Keratinocyte (primary cell): ENCODE results near the gene GHRL. TPM values are rescaled to one million over a fixed set of nuclear protein-coding genes. Genes with fewer than 3 reads are reported as not detected.

Source experiments
- DNase-seq: peaks from one replicate; pipeline ENCODE4 v3.0.0-alpha.2; 2011; ENCODE audit warnings: low read depth, missing footprints, low spot score
- FAIRE-seq: peaks from 2 replicates; lab custom pipeline; 2011; peaks lifted over from hg19 to GRCh38; lab: Jason Lieb, UNC
- H2AFZ ChIP-seq: 2 replicates; pipeline ENCODE4 v1.6.0; 2012; ENCODE audit warnings: low read length, control low read depth, inconsistent platforms; ENCODE audit not compliant: control insufficient read depth
- H3K27ac ChIP-seq: 2 replicates; pipeline ENCODE4 v1.5.1; 2011; ENCODE audit warnings: low read length; ENCODE audit not compliant: control insufficient read depth, insufficient read depth
- H3K27me3 ChIP-seq: 3 replicates; pipeline ENCODE4 v1.6.0; 2011; ENCODE audit warnings: low read length; ENCODE audit not compliant: control insufficient read depth, insufficient read depth; ENCODE audit errors: extremely low read depth
- H3K36me3 ChIP-seq, 2 experiments: 2 replicates in 1 of 2; 3 replicates in 1 of 2; pipeline ENCODE4 v1.5.1; 2011; ENCODE audit warnings: low read length in 2 of 2, mild to moderate bottlenecking in 1 of 2; ENCODE audit not compliant: control insufficient read depth in 2 of 2, insufficient read depth in 2 of 2; ENCODE audit errors: extremely low read depth in 1 of 2
- H3K4me1 ChIP-seq: 3 replicates; pipeline ENCODE4 v1.5.1; 2011; ENCODE audit warnings: low read length; ENCODE audit not compliant: control insufficient read depth, insufficient read depth; ENCODE audit errors: extremely low read depth
- H3K4me2 ChIP-seq: 3 replicates; pipeline ENCODE4 v1.6.0; 2011; ENCODE audit warnings: low read depth, low read length; ENCODE audit not compliant: control insufficient read depth, insufficient read depth; ENCODE audit errors: extremely low read depth
- H3K4me3 ChIP-seq, 3 experiments: fragments of 200-600 bp in 1 of 3; sonication (generic) in 1 of 3; 2 replicates in 2 of 3; 3 replicates in 1 of 3; pipeline ENCODE4 v1.5.1; 2011 to 2016; ENCODE audit warnings: low read length in 3 of 3, mild to moderate bottlenecking in 3 of 3, control low read depth in 2 of 3, inconsistent platforms in 1 of 3, low read depth in 1 of 3, mixed read lengths in 1 of 3, mixed run types in 1 of 3, moderate library complexity in 1 of 3; ENCODE audit not compliant: control insufficient read depth in 2 of 3, insufficient read depth in 2 of 3; ENCODE audit errors: extremely low read depth in 1 of 3
- H3K79me2 ChIP-seq: 2 replicates; pipeline ENCODE4 v1.6.0; 2012; ENCODE audit warnings: low read length; ENCODE audit not compliant: control insufficient read depth, insufficient read depth
- H3K9ac ChIP-seq: 3 replicates; pipeline ENCODE4 v1.6.0; 2011; ENCODE audit warnings: low read length; ENCODE audit not compliant: control insufficient read depth, insufficient read depth; ENCODE audit errors: extremely low read depth
- H3K9me1 ChIP-seq: 3 replicates; pipeline ENCODE4 v1.6.0; 2011; ENCODE audit warnings: low read length; ENCODE audit not compliant: control insufficient read depth, insufficient read depth; ENCODE audit errors: extremely low read depth
- H3K9me3 ChIP-seq: 2 replicates; pipeline ENCODE4 v1.5.1; 2012; ENCODE audit warnings: low read depth, low read length; ENCODE audit not compliant: control insufficient read depth
- H4K20me1 ChIP-seq: 3 replicates; pipeline ENCODE4 v1.6.0; 2011; ENCODE audit warnings: low read length; ENCODE audit not compliant: control insufficient read depth, insufficient read depth; ENCODE audit errors: extremely low read depth
- CTCF ChIP-seq, 3 experiments: IDR thresholded peaks in 1 of 3; conservative IDR thresholded peaks in 1 of 3; optimal IDR thresholded peaks in 1 of 3; 2 replicates in 2 of 3; 3 replicates in 1 of 3; pipeline versions ENCODE3 to v1.5.1; 2011; ENCODE audit warnings: low read length in 3 of 3, mild to moderate bottlenecking in 3 of 3, moderate library complexity in 2 of 3, control low read depth in 1 of 3, inconsistent platforms in 1 of 3; ENCODE audit not compliant: insufficient read depth in 2 of 3; ENCODE audit errors: extremely low read depth in 1 of 3
- EZH2 ChIP-seq: IDR thresholded peaks from one replicate; pipeline ENCODE4 v1.6.1; 2012; ENCODE audit warnings: inconsistent platforms, mild to moderate bottlenecking, low read length, moderate library complexity
- dilution Hi-C: fragments of 300-500 bp; cut with MboI; formaldehyde crosslinking; loops from one replicate; pipeline ENCODE4 v1.7.0; 2020; ENCODE audit warnings: low sequenced_read_pairs; ENCODE audit not compliant: extremely low pct_ligation_motif_present
- polyA plus RNA-seq, 5 experiments: library from polyadenylated mRNA; depleted of rRNA in 3 of 5; stranded (reverse) in 3 of 5; stranded (forward) in 1 of 5; unstranded in 1 of 5; fragments of >200 nt; gene quantifications; 1 replicate in 1 of 5; 2 replicates in 3 of 5; 3 replicates in 1 of 5; pipeline versions ENCODE4 v1.2.1 to v1.2.3, GENCODE V29; 2011 to 2012; ENCODE audit warnings: missing spikeins in 2 of 5, low read depth in 1 of 5, low replicate concordance in 1 of 5

The GHRL gene
- polyA plus RNA-seq, 1 donor (not counting 4 experiments of a cell fraction or from before 2014, with no cell fraction given): not detected

GRCh38 chr3:10320320-10320677, 27.6 kb upstream of the GHRL start:
- dilution Hi-C loops: no loop called here
- H3K4me3 ChIP-seq: peak overlapping the region; percentile 92 to 100 (median 99)
- H3K27me3 ChIP-seq: peaks cover 4% of the 10 kb centered on the region
- TF ChIP-seq EZH2: no peak
- peak overlapping the region; percentile 81 for H2AFZ ChIP-seq
- peaks cover 7% of the 10 kb centered on the region for H4K20me1 ChIP-seq
- H3K4me2 ChIP-seq: peak overlapping the region; percentile 97
- DNase-seq (no peak), FAIRE-seq (no peak)
- H3K4me1 ChIP-seq: peaks cover 6% of the 10 kb centered on the region
- peaks cover 34% of the 10 kb centered on the region for H3K79me2 ChIP-seq
- no peaks in the 10 kb centered on the region for H3K9me3 ChIP-seq
- H3K27ac ChIP-seq: peak overlapping the region; percentile 95
- peak overlapping the region; percentile 96 for H3K9ac ChIP-seq
- H3K36me3 ChIP-seq: peaks cover 26 to 31% of the 10 kb centered on the region in 2 experiments
- no peaks in the 10 kb centered on the region for H3K9me1 ChIP-seq

GRCh38 chr3:10319804-10320203, 27.1 kb upstream of the GHRL start:
- peaks cover 7% of the 10 kb centered on the region for H4K20me1 ChIP-seq
- no peak overlapping the region for H2AFZ ChIP-seq
- peak overlapping the region; percentile 97 for H3K4me2 ChIP-seq
- H3K4me3 ChIP-seq: peak overlapping the region; percentile 92 to 100 (median 99)
- no peaks in the 10 kb centered on the region for H3K9me1 ChIP-seq
- H3K9me3 ChIP-seq: no peaks in the 10 kb centered on the region
- DNase-seq (no peak), FAIRE-seq (no peak)
- peaks cover 4% of the 10 kb centered on the region for H3K27me3 ChIP-seq
- peaks cover 30 to 35% of the 10 kb centered on the region in 2 experiments for H3K36me3 ChIP-seq
- peaks cover 6% of the 10 kb centered on the region for H3K4me1 ChIP-seq
- dilution Hi-C loops: no loop called here
- H3K27ac ChIP-seq: peak overlapping the region; percentile 95
- TF ChIP-seq EZH2: no peak
- no peak for TF ChIP-seq CTCF (optimal IDR thresholded peaks at IDR 0.05 in 1 of 3, IDR thresholded peaks at IDR 0.05 in 1 of 3, conservative IDR thresholded peaks at IDR 0.05 in 1 of 3; ENCODE audit: extremely low read depth in 1 of 3, insufficient read depth in 2 of 3, low read length in 3 of 3)
- peak overlapping the region; percentile 96 for H3K9ac ChIP-seq
- peaks cover 34% of the 10 kb centered on the region for H3K79me2 ChIP-seq

- Histone ChIP-seq H3K4me3 (peak overlapping the region in 2 of 3 experiments; percentile 58 to 99), H4K20me1 (peaks cover 7% of the 10 kb centered on the region)
- FAIRE-seq: no peak
These were observed 26.5 kb upstream of the GHRL start for GRCh38 chr3:10319251-10319650.

More at GRCh38 chr3:10319251-10319650, 26.5 kb upstream of the GHRL start:
- H3K9ac ChIP-seq: peak overlapping the region; percentile 24
- H3K79me2 ChIP-seq: peaks cover 34% of the 10 kb centered on the region
- no peak for DNase-seq
- H3K9me1 ChIP-seq: no peaks in the 10 kb centered on the region
- TF ChIP-seq CTCF (optimal IDR thresholded peaks at IDR 0.05 in 1 of 3, IDR thresholded peaks at IDR 0.05 in 1 of 3, conservative IDR thresholded peaks at IDR 0.05 in 1 of 3; ENCODE audit: extremely low read depth in 1 of 3, insufficient read depth in 2 of 3, low read length in 3 of 3) (no peak), EZH2 (no peak)
- peaks cover 6% of the 10 kb centered on the region for H3K4me1 ChIP-seq
- H3K27ac ChIP-seq: no peak overlapping the region
- no peak overlapping the region for H2AFZ ChIP-seq
- dilution Hi-C loops: no loop called here
- peaks cover 34 to 40% of the 10 kb centered on the region in 2 experiments for H3K36me3 ChIP-seq
- H3K4me2 ChIP-seq: peak overlapping the region; percentile 97
- no peaks in the 10 kb centered on the region for H3K27me3 ChIP-seq
- no peaks in the 10 kb centered on the region for H3K9me3 ChIP-seq
